PFSK-1 (cell line): ENCODE data around the gene FURIN.

Experiments
- POLR2AphosphoS5 ChIP-seq: IDR thresholded peaks from 2 replicates; pipeline ENCODE4 v1.6.1; 2012; ENCODE audit warnings: low read depth, mild to moderate bottlenecking, control low read depth, low read length, moderate library complexity
- TF ChIP-seq, protein P1 (sequence below), 2 experiments: IDR thresholded peaks; 2 replicates each; pipeline versions ENCODE4 v1.6.1 to v1.8.0; 2011 to 2012; ENCODE audit warnings: low read depth in 2 of 2, low read length in 2 of 2, control low read depth in 1 of 2, inconsistent platforms in 1 of 2, mild to moderate bottlenecking in 1 of 2, moderate library complexity in 1 of 2; ENCODE audit not compliant: insufficient read depth in 1 of 2

GRCh38 chr15:90903733-90904536 is 35.5 kb downstream of the FURIN start:
- TF ChIP-seq, protein P1, sequence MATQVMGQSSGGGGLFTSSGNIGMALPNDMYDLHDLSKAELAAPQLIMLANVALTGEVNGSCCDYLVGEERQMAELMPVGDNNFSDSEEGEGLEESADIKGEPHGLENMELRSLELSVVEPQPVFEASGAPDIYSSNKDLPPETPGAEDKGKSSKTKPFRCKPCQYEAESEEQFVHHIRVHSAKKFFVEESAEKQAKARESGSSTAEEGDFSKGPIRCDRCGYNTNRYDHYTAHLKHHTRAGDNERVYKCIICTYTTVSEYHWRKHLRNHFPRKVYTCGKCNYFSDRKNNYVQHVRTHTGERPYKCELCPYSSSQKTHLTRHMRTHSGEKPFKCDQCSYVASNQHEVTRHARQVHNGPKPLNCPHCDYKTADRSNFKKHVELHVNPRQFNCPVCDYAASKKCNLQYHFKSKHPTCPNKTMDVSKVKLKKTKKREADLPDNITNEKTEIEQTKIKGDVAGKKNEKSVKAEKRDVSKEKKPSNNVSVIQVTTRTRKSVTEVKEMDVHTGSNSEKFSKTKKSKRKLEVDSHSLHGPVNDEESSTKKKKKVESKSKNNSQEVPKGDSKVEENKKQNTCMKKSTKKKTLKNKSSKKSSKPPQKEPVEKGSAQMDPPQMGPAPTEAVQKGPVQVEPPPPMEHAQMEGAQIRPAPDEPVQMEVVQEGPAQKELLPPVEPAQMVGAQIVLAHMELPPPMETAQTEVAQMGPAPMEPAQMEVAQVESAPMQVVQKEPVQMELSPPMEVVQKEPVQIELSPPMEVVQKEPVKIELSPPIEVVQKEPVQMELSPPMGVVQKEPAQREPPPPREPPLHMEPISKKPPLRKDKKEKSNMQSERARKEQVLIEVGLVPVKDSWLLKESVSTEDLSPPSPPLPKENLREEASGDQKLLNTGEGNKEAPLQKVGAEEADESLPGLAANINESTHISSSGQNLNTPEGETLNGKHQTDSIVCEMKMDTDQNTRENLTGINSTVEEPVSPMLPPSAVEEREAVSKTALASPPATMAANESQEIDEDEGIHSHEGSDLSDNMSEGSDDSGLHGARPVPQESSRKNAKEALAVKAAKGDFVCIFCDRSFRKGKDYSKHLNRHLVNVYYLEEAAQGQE (IDR thresholded peaks at IDR 0.05; ENCODE audit: insufficient read depth in 1 of 2, low read depth in 2 of 2, low read length in 2 of 2): no peak
- no peak for TF ChIP-seq POLR2AphosphoS5
